H1 (cell line): Measurements from ENCODE around the gene B4GALNT3. TPM values are rescaled to one million over a fixed set of nuclear protein-coding genes. Genes with fewer than 3 reads are reported as not detected.

Source experiments
- CTCF ChIA-PET: fragments of 300-600 bp; sonication (Branson Sonifier 250); formaldehyde crosslinking; loops from one replicate; lab custom pipeline; 2021; ENCODE audit not compliant: partially characterized antibody; lab: Charles Lee
- POLR2A ChIA-PET: fragments of 300-600 bp; sonication (Branson Sonifier 250); formaldehyde crosslinking; loops from one replicate; lab custom pipeline; 2021; ENCODE audit warnings: inconsistent platforms; ENCODE audit not compliant: partially characterized antibody; lab: Charles Lee
- DNase-seq, 2 experiments: peaks; one replicate each; pipeline versions ENCODE4 v3.0.0 to v3.0.0-alpha.2; 2010 to 2022; ENCODE audit warnings: low spot score in 2 of 2, low read depth in 1 of 2, mixed read lengths in 1 of 2
- FAIRE-seq: peaks from 2 replicates; lab custom pipeline; 2011; peaks lifted over from hg19 to GRCh38; lab: Jason Lieb, UNC
- H2AFZ ChIP-seq: 2 replicates; pipeline ENCODE4 v1.8.1; 2012; ENCODE audit warnings: low read length, inconsistent platforms
- H2AK5ac ChIP-seq: 2 replicates; pipeline ENCODE4 v1.6.1; 2013; ENCODE audit warnings: low read depth, low read length
- H2BK120ac ChIP-seq: replicated peaks from 2 replicates; pipeline ENCODE3; 2013; ENCODE audit warnings: low read depth, low read length, inconsistent platforms
- H2BK12ac ChIP-seq: 2 replicates; pipeline ENCODE4 v1.6.1; 2013; ENCODE audit warnings: low read depth, low read length
- H2BK15ac ChIP-seq: 2 replicates; pipeline ENCODE4 v1.6.1; 2013; ENCODE audit warnings: low read length
- H2BK20ac ChIP-seq: 2 replicates; pipeline ENCODE4 v1.6.1; 2013; ENCODE audit warnings: low read length
- H2BK5ac ChIP-seq: 2 replicates; pipeline ENCODE4 v1.6.1; 2013; ENCODE audit warnings: low read depth, low read length
- H3K14ac ChIP-seq: 2 replicates; pipeline ENCODE4 v1.6.1; 2013; ENCODE audit warnings: inconsistent platforms; ENCODE audit not compliant: insufficient read length
- H3K18ac ChIP-seq: 2 replicates; pipeline ENCODE4 v1.6.1; 2013; ENCODE audit warnings: low read length; ENCODE audit errors: extremely low read depth
- H3K23ac ChIP-seq: 2 replicates; pipeline ENCODE4 v1.6.1; 2013; ENCODE audit warnings: inconsistent platforms; ENCODE audit not compliant: insufficient read length
- H3K23me2 ChIP-seq: 2 replicates; pipeline ENCODE4 v1.6.1; 2013; ENCODE audit warnings: low read depth, low read length
- H3K27ac ChIP-seq: 2 replicates; pipeline ENCODE4 v1.6.1; 2011; ENCODE audit warnings: low read depth, low read length, inconsistent platforms
- H3K27me3 ChIP-seq, 4 experiments: replicated peaks in 1 of 4; 1 replicate in 1 of 4; 2 replicates in 3 of 4; pipeline versions ENCODE4 v1.6.1 to v1.8.1; 2011 to 2013; ENCODE audit warnings: low read length in 3 of 4, mild to moderate bottlenecking in 3 of 4, inconsistent platforms in 2 of 4, mixed read lengths in 2 of 4, moderate library complexity in 1 of 4; ENCODE audit not compliant: control insufficient read depth in 3 of 4, insufficient read depth in 3 of 4; ENCODE audit errors: extremely low read depth in 1 of 4
- H3K36me3 ChIP-seq, 4 experiments: 2 replicates each; pipeline versions ENCODE4 v1.6.1 to v1.8.1; 2011 to 2013; ENCODE audit warnings: mild to moderate bottlenecking in 4 of 4, low read length in 3 of 4, moderate library complexity in 2 of 4, control low read depth in 1 of 4, inconsistent platforms in 1 of 4; ENCODE audit not compliant: insufficient read depth in 4 of 4, control insufficient read depth in 2 of 4
- H3K4ac ChIP-seq: replicated peaks from 2 replicates; pipeline ENCODE3; 2013; ENCODE audit warnings: low read length, low read depth, mixed read lengths, inconsistent platforms; ENCODE audit not compliant: insufficient read length
- H3K4me1 ChIP-seq, 4 experiments: replicated peaks in 1 of 4; 1 replicate in 1 of 4; 2 replicates in 3 of 4; pipeline versions ENCODE4 v1.6.1 to v1.8.1; 2011 to 2013; ENCODE audit warnings: low read length in 3 of 4, inconsistent platforms in 2 of 4, mixed read lengths in 1 of 4; ENCODE audit not compliant: insufficient read depth in 4 of 4, control insufficient read depth in 3 of 4
- H3K4me2 ChIP-seq, 2 experiments: 2 replicates each; pipeline versions ENCODE4 v1.6.1 to v1.8.1; 2011 to 2013; ENCODE audit warnings: low read depth in 2 of 2, low read length in 2 of 2, control low read depth in 1 of 2, inconsistent platforms in 1 of 2, mild to moderate bottlenecking in 1 of 2; ENCODE audit not compliant: insufficient read depth in 1 of 2
- H3K4me3 ChIP-seq, 4 experiments: fragments of 200-600, 300-600 bp in 1 of 4; sonication (generic), shearing (Covaris generic), sonication (Bioruptor Twin) in 1 of 4; 2 replicates each; pipeline versions ENCODE4 v1.5.1 to v1.8.1; 2011 to 2016; ENCODE audit warnings: low read length in 4 of 4, low read depth in 3 of 4, control low read depth in 2 of 4, inconsistent platforms in 2 of 4, mild to moderate bottlenecking in 2 of 4, mixed read lengths in 1 of 4, moderate library complexity in 1 of 4; ENCODE audit not compliant: insufficient read depth in 2 of 4; ENCODE audit errors: extremely low read depth in 1 of 4
- H3K56ac ChIP-seq: replicated peaks from 2 replicates; pipeline ENCODE3; 2013; ENCODE audit warnings: low read depth, mild to moderate bottlenecking, mixed read lengths, low read length, inconsistent platforms; ENCODE audit not compliant: insufficient read length
- H3K79me1 ChIP-seq: 2 replicates; pipeline ENCODE4 v1.6.1; 2013; ENCODE audit warnings: low read depth, low read length, control low read depth
- H3K79me2 ChIP-seq, 2 experiments: 2 replicates each; pipeline versions ENCODE4 v1.6.1 to v1.8.1; 2012 to 2013; ENCODE audit warnings: low read length in 2 of 2, mild to moderate bottlenecking in 2 of 2, inconsistent platforms in 1 of 2; ENCODE audit not compliant: insufficient read depth in 2 of 2, control insufficient read depth in 1 of 2
- H3K9ac ChIP-seq, 4 experiments: replicated peaks in 1 of 4; 1 replicate in 1 of 4; 2 replicates in 3 of 4; pipeline versions ENCODE4 v1.6.1 to v1.8.1; 2011 to 2013; ENCODE audit warnings: low read depth in 3 of 4, low read length in 3 of 4, control low read depth in 2 of 4, mild to moderate bottlenecking in 2 of 4, moderate library complexity in 2 of 4, inconsistent platforms in 1 of 4; ENCODE audit errors: extremely low read depth in 1 of 4
- H3K9me3 ChIP-seq, 2 experiments: 2 replicates each; pipeline versions ENCODE4 v1.6.1 to v1.8.1; 2012 to 2013; ENCODE audit warnings: mild to moderate bottlenecking in 2 of 2, moderate library complexity in 2 of 2, control low read depth in 1 of 2, inconsistent platforms in 1 of 2, low read depth in 1 of 2, low read length in 1 of 2, mixed read lengths in 1 of 2; ENCODE audit not compliant: insufficient read depth in 2 of 2
- H4K20me1 ChIP-seq, 2 experiments: replicated peaks in 1 of 2; 2 replicates each; pipeline versions ENCODE3 to v1.8.1; 2011 to 2013; ENCODE audit warnings: inconsistent platforms in 2 of 2, low read length in 2 of 2, mild to moderate bottlenecking in 1 of 2; ENCODE audit not compliant: insufficient read depth in 2 of 2, control insufficient read depth in 1 of 2
- H4K5ac ChIP-seq: 2 replicates; pipeline ENCODE4 v1.6.1; 2013; ENCODE audit warnings: low read length, low read depth, mixed read lengths, inconsistent platforms; ENCODE audit not compliant: insufficient read length
- H4K8ac ChIP-seq: 2 replicates; pipeline ENCODE4 v1.8.0; 2013; ENCODE audit warnings: mild to moderate bottlenecking, moderate library complexity, low read length, inconsistent platforms; ENCODE audit not compliant: insufficient read depth; ENCODE audit errors: extremely low read depth
- H4K91ac ChIP-seq: replicated peaks from 2 replicates; pipeline ENCODE3; 2013; ENCODE audit warnings: low read length, mixed read lengths, inconsistent platforms; ENCODE audit not compliant: insufficient read length
- EZH2 ChIP-seq: fragments of 200-600 bp; sonication (generic); IDR thresholded peaks from 2 replicates; pipeline ENCODE4 v1.7.1; 2012; ENCODE audit warnings: low read depth, mild to moderate bottlenecking, moderate library complexity, low read length, inconsistent platforms; ENCODE audit not compliant: severe bottlenecking
- FOSL1 ChIP-seq: IDR thresholded peaks from 2 replicates; pipeline ENCODE4 v1.6.1; 2011; ENCODE audit warnings: mild to moderate bottlenecking, low read depth, low read length, moderate library complexity; ENCODE audit not compliant: insufficient read depth
- HDAC6 ChIP-seq: IDR thresholded peaks from one replicate; pipeline ENCODE4 v1.7.1; 2012; ENCODE audit warnings: low read depth, mild to moderate bottlenecking, inconsistent platforms, low read length, moderate library complexity
- MAFK ChIP-seq: IDR thresholded peaks from 2 replicates; pipeline ENCODE4 v1.6.1; 2012; ENCODE audit warnings: low read depth, mild to moderate bottlenecking, improper control_type of control experiment, low read length
- MAX ChIP-seq: IDR thresholded peaks from 2 replicates; pipeline ENCODE4 v1.6.1; 2012; ENCODE audit warnings: inconsistent platforms
- POLR2A ChIP-seq, 2 experiments: IDR thresholded peaks; 1 replicate in 1 of 2; 2 replicates in 1 of 2; pipeline ENCODE4 v1.6.1; 2011; ENCODE audit warnings: low read depth in 2 of 2, low read length in 2 of 2, mild to moderate bottlenecking in 2 of 2; ENCODE audit errors: control extremely low read depth in 1 of 2
- POU5F1 ChIP-seq: IDR thresholded peaks from 2 replicates; pipeline ENCODE4 v1.6.1; 2011; ENCODE audit warnings: low read depth, mild to moderate bottlenecking, low read length, moderate library complexity
- SIRT6 ChIP-seq: IDR thresholded peaks from one replicate; pipeline ENCODE4 v1.7.1; 2012; ENCODE audit warnings: low read length, inconsistent platforms
- SUZ12 ChIP-seq: fragments of 200-600 bp; sonication (generic); IDR thresholded peaks from 2 replicates; pipeline ENCODE4 v1.6.1; 2012; ENCODE audit warnings: mild to moderate bottlenecking, inconsistent platforms, low read length, moderate library complexity, mixed read lengths
- WGBS, 2 experiments: shearing (Covaris generic) in 1 of 2; methylation state at CpG; one replicate each; pipeline versions ENCODE4 v1.1.6 to v1.1.7; 2013 to 2015; ENCODE audit warnings: low lambda C conversion rate in 2 of 2, mixed read lengths in 2 of 2, inconsistent platforms in 1 of 2, low coverage in 1 of 2, missing lambda C conversion rate in 1 of 2; ENCODE audit not compliant: insufficient replicate concordance in 2 of 2, insufficient coverage in 1 of 2, insufficient read length in 1 of 2; ENCODE audit errors: extremely low coverage in 1 of 2, missing lambda C conversion rate in 1 of 2; 5-methylcytosine and 5-hydroxymethylcytosine counted together
- polyA plus RNA-seq, 7 experiments: library from polyadenylated mRNA; depleted of rRNA in 3 of 7; stranded (reverse) in 5 of 7; unstranded in 2 of 7; fragments of >200 nt in 5 of 7; fragments of 200-250 nt in 2 of 7; gene quantifications; 1 replicate in 5 of 7; 2 replicates in 1 of 7; 4 replicates in 1 of 7; pipeline versions ENCODE4 v1.2.1 to v1.2.3, GENCODE V29; 2011 to 2013; ENCODE audit warnings: missing spikeins in 2 of 7, mixed read lengths in 2 of 7
- total RNA-seq: library from RNA; stranded (reverse); fragmentation: NEBNext Ultra II Directional; extraction: Animal tissue kit (Norgen Biotek cat#: 25700); gene quantifications from 2 replicates; pipeline ENCODE4 v1.2.1, GENCODE V29; 2021

Gene B4GALNT3
- total and polyA plus RNA-seq, 2 of the 8 experiments (the other 6 are each of a cell fraction or from before 2014, with no cell fraction given): 12.5 to 20.3 TPM

- Histone ChIP-seq H4K20me1 (no peaks in the 10 kb centered on the region), H3K4me1 (peaks cover 0 to 3% (median 0%) of the 10 kb centered on the region in 4 experiments; a peak in 1 of 7 replicates), H2BK12ac (no peak overlapping the region), H3K18ac (no peak overlapping the region), H3K79me1 (peaks cover 3% of the 10 kb centered on the region), H3K14ac (no peak overlapping the region), H3K4me2 (no peak overlapping the region), H2BK5ac (no peak overlapping the region), H2AK5ac (no peak overlapping the region), H3K36me3 (no peaks in the 10 kb centered on the region), H3K9me3 (peaks cover 10 to 15% of the 10 kb centered on the region in 2 experiments; a peak in 3 of 4 replicates), H4K5ac (no peak overlapping the region), H3K23me2 (no peaks in the 10 kb centered on the region), H2BK15ac (no peak overlapping the region), H2AFZ (no peak overlapping the region), H2BK120ac (no peak overlapping the region), H3K4me3 (no peak overlapping the region), H4K8ac (no peak overlapping the region), H3K56ac (no peak overlapping the region), H3K27me3 (no peaks in the 10 kb centered on the region), H3K79me2 (no peaks in the 10 kb centered on the region), H3K9ac (no peak overlapping the region), H4K91ac (no peak overlapping the region), H3K23ac (no peak overlapping the region), H3K27ac (no peak overlapping the region), H3K4ac (no peak overlapping the region), H2BK20ac (no peak overlapping the region)
- FAIRE-seq: no peak
- POLR2A ChIA-PET: interaction anchor here (1.4 kb wide), 1 partner anchor 57 kb away, joined by 4 read pairs; no protein-coding TSS in a partner anchor
- 91% methylated on average over 6 of the region's 6 CpGs; no CpG with 5 or more reads in 1 of the 2 experiments for WGBS, 2 experiments
- TF ChIP-seq MAFK: no peak
- TF ChIP-seq POLR2A (IDR thresholded peaks at IDR 0.05; ENCODE audit: control extremely low read depth in 1 of 2, low read depth in 2 of 2, low read length in 2 of 2): no peak
- no peak for TF ChIP-seq HDAC6
- TF ChIP-seq SUZ12: no peak
- TF ChIP-seq EZH2: no peak
- no peak for TF ChIP-seq MAX
- no peak for TF ChIP-seq FOSL1
- no peak for TF ChIP-seq POU5F1
- no peak for TF ChIP-seq SIRT6
- CTCF ChIA-PET: interaction anchor here (0.7 to 5.3 kb wide), 7 partner anchors 8 to 81 kb away, joined by 3 to 37 read pairs (median 6); no protein-coding TSS in a partner anchor
- DNase-seq: no peak
Observed at GRCh38 chr12:530308-530707, 70.6 kb downstream of the B4GALNT3 start.
